HG02970 (cell line): ENCODE measurements around the gene ZSCAN21.

Experiments
- ATAC-seq: cut with Tn5 transposase; IDR thresholded peaks from one replicate; pipeline ENCODE4 v1.9.1; 2021; ENCODE audit warnings: mild to moderate bottlenecking, moderate library complexity, moderate number of reproducible peaks; ENCODE audit not compliant: unreplicated experiment, low FRiP score

ZSCAN21 gene

DNA sequence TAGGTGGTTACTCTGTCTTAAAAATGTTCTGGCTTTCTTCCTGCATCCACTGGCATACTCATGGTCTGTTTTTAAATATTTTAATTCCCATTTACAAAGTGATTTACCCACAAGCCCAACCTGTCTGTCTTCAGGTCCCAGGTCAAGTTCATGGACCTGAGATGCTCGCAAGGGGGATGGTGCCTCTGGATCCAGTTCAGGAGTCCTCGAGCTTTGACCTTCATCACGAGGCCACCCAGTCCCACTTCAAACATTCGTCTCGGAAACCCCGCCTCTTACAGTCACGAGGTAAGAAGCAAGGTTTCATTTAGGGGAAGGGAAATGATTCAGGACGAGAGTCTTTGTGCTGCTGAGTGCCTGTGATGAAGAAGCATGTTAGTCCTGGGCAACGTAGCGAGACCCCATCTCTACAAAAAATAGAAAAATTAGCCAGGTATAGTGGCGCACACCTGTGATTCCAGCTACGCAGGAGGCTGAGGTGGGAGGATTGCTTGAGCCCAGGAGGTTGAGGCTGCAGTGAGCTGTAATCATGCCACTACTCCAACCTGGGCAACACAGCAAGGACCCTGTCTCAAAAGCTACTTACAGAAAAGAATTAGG lies 25.5 kb upstream of the ZSCAN21 start:
- ATAC-seq, result no peak

DNA sequence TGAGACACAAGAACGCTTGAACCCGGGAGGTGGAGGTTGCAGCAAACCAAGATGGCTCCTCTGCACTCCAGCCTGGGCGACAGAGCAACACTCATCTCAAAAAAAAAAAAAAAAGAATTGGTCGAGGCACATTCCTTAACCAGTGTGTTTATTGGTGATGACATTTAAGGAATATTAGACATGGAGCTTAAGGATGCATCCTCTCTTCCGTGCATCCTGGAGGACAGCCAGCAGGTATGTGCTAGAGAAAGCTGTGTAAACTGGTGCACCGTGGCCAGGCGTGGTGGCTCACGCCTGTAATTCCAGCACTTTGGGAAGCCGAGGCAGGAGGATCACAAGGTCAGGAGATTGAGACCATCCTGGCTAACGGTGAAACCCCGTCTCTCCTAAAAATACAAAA lies 22.4 kb upstream of the ZSCAN21 start:
- ATAC-seq, result no peak

DNA sequence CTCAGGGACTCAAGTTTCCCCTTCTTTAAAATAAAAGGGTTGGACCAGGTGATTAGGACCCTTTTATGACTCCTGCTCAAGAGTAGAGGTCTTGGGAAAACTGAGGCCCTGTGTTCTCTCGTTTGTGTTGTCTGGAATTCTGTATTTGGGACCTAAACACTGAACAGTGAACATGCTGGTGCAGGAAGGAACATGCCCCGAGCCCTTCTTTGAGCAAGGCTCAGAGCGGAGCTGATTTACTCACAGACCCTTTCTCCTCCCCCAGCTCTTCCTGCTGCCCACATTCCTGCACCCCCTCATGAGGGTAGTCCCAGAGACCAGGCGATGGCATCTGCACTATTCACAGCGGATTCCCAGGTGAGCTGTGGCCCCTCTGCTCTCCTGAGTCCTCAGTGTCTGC lies 20.0 kb upstream of the ZSCAN21 start:
- no peak for ATAC-seq

DNA sequence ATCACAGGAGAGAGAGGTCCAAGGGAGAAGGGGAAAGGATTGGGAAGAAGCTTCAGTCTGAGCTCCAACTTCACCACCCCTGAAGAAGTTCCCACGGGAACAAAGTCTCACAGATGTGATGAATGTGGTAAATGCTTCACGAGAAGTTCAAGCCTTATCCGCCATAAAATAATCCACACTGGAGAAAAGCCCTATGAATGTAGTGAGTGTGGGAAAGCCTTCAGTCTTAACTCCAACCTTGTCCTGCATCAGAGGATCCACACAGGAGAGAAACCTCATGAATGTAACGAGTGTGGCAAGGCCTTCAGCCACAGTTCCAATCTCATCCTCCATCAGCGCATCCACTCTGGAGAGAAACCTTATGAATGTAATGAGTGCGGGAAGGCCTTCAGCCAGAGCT lies 16.0 kb upstream of the ZSCAN21 start:
- ATAC-seq, result no peak

DNA sequence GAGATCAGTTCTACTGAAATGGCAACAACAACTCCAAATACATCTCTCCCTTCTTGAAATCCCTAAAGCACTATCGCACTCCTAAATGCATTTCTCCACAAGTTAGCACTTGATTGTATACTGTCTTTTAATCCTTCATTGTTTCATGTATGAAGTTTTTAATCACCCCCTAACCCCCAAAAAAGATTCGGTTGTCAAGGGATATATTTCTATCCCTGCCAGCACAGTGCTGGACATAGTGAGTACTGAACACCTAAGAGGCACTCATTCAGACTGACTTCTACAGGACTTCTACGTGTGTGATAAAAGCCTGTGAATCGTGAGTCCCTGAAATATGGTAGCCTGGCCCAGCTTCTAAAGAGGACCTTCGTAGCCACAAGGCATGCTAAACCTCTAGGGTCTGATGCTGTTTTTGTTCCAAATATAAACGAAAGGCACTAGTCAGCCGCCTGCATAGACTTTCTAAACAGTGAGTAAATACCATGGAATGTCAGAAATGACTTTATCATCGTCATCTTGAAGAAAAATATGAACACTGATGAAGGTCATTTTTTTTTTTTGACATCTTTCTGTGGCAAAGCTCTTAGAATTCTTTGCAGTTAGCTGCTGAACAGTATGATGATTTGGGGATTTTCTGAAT lies 14.6 kb upstream of the ZSCAN21 start:
- ATAC-seq, result no peak

DNA sequence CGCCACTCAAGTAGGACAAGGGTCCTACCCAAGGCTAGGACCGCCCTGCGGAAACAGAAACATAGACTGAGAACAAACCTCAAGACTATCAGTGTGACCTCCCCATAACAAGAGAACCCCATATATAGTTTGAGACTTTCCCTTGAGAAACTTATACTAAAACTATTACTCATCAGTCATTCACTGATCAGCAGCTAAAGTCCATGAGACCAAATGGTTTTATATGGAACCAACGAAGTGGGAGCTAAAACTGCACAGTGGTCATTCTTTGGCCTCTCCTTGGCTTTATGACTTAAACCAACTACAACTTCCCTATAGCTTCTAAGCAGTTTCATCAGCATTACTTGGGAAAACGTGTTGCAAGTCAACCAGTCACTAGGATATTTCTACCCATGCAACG lies 13.7 kb upstream of the ZSCAN21 start:
- ATAC-seq, result no peak

DNA sequence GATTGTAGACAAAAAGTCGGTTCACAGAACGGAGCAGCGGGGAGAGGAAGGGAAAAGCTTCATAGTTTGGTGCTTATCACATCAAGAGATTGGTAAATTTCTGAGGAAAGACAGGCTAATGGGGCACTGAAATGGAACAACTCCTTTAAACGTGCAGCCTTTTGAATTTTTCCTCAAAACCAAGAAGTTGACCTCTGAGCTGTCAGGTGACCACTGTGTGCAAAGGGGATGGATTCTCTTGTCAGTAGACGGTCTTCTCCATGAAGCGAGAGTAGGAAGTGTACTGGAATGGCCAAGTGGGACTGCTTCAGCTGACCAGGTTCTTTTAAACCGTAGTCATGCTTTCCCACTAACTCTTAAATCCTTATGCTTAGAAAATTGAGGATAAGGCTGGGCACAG lies 11.2 kb upstream of the ZSCAN21 start:
- ATAC-seq, result no peak

DNA sequence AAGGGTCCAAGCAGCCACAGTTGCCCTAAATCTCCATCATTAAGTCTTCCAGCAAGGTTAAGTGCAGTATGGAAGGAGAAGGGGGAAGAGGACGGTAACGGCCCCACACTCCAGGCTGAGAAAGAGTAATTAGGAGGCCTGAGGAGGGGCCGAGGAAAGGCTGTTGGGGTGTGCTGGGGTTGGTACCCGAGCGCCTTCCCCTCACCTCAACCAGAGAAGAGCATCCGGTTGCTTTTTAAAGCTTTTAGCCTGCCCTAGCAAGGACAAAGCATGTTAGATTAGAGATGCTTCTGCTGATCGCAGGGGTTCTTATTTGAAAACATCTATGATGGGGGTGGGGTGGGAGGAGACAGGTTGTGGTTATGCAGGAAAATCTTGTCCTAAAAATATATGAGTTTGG lies 9.0 kb upstream of the ZSCAN21 start:
- ATAC-seq, result no peak

DNA sequence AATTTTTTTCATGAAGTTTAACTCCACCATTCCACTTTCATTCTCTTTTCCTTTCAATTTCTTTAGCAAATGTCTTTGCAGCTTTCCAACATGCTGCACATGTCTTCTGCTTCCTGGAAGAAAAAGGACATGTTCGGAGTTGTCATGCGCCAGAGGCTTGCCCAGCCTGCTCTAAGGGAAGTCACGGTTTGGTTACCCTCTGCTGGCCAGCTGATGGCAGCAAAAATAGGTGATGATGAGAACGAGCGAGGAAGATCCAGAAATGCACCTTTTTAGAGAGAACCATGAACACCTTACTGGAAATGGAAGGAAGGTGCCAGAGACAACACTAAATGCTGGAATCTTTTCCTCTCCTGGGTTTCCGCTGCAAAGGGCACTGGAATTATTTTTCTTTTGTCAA lies 4.9 kb upstream of the ZSCAN21 start:
- no peak for ATAC-seq

DNA sequence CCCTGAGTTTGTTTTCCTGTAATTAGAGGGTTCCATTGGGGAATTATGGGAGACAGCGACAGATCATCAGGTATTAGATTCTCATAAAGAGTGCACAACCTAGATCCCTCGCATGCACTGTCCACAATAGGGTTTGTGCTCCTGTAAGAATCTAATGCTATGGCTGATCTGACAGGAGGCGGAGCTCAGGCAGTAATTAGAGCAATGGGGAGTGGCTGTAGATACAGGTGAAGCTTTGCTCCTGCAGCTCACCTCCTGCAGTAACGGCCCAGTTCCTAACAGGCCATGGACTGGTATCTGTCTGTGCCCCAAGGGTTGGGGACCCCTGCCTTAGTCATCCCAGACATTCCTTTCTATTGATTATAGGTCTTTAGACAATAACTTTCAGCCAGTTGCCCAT lies 894 bp upstream of the ZSCAN21 start:
- no peak for ATAC-seq

DNA sequence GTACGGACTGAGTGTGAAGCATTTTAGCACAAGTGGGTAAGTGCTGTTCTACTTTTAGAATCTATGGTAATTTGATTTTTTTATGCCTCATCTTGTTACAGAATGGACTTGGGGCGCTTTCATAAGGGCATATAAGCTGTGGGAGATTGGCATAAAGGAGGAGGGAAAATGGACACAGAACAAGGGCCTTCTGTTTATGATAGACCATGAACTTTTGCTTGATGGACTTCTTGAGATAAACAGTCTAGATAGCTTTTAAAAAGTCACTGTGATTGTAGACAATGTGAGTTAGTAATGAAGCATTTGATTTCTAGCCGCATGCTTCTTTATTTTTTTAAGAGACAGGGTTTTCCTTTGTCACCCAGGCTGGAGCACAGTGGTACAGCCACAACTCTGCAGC lies 2.0 kb downstream of the ZSCAN21 start:
- ATAC-seq, result no peak

DNA sequence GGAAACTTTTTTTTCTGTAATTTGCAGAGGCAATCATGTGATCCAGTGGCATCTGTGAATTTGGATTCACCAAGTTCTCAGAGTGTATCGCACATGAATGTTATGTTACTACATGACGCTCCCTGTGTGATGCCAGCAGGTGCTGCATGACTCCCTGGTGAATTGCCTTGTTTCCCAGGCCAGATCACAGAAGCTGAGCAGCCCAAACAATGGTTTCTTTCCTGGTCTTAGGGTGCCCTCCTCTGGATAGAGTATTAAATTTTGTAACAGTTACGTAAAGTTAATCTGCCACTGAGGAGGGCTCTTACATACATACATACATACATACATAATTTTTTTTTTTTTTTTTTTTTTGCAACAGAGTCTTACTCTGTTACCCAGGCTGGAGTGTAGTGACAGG lies 3.6 kb downstream of the ZSCAN21 start:
- ATAC-seq, result no peak

DNA sequence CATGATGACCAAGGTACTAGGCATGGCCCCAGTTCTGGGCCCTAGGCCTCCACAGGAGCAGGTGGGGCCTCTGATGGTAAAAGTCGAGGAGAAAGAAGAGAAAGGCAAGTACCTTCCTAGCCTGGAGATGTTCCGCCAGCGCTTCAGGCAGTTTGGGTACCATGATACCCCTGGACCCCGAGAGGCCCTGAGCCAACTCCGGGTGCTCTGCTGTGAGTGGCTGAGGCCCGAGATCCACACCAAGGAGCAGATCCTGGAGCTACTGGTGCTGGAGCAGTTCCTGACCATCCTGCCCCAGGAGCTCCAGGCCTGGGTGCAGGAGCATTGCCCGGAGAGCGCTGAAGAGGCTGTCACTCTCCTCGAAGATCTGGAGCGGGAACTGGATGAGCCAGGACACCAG lies 7.4 kb downstream of the ZSCAN21 start:
- no peak for ATAC-seq

DNA sequence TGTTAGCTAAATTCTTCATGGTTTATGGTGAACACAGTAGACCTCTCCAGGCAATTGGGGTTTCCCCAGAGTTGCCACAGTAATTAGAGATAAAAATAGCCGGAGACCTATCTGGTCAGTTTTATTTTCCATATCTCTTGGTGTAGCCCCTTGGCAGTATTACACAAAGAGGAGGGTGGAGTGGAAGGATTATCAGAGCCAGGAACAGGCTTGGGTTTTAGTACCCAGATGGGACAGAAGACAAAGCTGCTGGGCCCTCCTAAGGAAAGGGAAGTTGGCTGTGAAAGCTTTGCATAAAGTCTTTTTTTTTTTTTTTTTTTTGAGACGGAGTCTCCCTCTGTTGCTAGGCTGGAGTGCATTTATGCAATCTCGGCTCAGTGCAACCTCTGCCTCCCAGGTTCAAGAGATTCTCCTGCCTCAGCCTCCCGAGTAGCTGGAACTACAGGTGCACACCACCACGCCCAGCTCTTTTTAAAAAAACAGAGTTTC lies 9.7 kb downstream of the ZSCAN21 start:
- ATAC-seq, result no peak

DNA sequence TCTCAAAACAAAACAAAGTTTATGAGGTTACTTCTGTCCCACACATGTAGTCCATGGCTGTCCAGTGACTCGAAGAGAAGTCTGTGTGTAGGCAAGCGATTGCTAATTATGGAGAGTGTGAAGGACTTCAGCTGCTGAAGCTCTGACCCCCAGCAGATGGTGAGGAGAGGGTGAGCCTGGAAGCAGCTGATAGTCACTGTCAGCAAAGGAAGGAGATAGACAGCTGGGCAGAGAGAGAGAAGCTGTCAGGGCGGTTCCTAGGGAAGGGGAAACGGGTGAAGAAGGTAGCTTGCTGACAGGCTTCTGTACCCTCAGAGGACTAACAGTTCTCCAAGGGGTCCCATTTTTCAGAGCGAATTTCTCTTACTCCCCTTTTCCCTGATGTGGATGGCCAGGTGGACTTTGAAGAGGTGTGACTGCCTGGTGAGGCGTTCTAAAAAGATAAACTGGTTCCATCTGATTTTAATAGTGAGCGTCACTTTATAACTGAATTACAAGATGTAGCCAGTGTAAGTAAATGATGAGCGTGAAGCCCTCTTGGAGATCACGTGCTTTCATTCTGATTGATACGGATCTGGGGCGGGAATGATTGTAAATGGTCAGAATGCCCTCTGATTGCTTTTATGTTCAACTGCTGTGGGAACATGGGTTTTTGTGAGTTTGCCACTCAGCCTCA lies 12.1 kb downstream of the ZSCAN21 start:
- no peak for ATAC-seq

DNA sequence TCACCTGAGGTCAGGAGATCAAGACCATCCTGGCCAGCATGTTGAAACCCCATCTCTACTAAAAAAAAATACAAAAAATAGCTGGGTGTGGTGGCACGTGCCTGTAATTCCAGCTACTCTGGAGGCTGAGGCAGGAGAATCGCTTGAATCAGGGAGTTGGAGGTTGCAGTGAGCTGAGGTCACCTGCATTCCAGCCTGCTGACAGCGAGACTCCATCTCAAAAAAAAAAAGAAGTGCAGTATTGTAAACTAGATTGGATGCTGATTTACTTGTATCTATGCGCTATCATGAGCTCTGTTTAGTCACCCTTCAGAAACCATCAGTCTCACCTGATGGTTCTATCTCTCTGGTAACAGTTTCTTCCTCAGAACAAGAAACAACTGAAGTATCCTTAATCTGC lies 13.8 kb downstream of the ZSCAN21 start:
- no peak for ATAC-seq

DNA sequence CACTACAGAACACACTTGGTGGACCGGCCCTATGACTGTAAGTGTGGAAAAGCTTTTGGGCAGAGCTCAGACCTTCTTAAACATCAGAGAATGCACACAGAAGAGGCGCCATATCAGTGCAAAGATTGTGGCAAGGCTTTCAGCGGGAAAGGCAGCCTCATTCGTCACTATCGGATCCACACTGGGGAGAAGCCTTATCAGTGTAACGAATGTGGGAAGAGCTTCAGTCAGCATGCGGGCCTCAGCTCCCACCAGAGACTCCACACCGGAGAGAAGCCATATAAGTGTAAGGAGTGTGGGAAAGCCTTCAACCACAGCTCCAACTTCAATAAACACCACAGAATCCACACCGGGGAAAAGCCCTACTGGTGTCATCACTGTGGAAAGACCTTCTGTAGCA lies 14.6 kb downstream of the ZSCAN21 start:
- ATAC-seq, result no peak

DNA sequence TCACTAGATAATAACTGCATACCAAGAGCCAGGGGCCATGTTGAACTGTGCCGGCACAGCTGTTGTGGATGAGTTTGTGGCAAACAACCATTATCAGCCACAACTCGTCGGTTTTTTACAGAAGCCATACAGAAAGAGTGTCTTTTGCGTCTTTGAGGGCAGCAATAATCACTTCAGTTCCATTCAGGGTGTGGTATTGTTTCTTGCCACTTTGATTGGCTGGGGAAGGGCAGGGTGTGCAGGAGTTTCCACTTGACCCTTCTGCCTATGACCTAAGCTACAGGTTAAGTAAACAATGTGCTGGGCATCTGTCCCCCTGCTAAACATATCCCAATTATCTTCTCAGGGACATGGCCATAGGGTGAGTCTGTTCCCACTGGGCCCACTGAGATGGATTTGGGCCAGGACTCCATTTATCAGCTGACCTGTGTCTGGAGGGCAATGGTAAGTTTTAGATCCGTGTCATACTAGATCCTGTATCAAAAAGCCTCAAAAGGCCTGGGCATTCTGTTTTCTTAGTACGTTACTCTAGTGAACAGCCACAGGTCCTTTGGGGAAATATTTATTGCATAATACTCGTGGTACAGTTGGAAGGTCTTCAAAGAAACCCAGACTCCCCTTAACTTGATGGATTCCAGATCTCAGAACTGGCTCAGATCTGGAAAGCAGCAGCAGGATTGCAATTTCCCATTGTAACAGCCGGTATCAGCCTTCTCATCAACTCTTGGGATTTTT lies 16.0 kb downstream of the ZSCAN21 start:
- ATAC-seq, result no peak

DNA sequence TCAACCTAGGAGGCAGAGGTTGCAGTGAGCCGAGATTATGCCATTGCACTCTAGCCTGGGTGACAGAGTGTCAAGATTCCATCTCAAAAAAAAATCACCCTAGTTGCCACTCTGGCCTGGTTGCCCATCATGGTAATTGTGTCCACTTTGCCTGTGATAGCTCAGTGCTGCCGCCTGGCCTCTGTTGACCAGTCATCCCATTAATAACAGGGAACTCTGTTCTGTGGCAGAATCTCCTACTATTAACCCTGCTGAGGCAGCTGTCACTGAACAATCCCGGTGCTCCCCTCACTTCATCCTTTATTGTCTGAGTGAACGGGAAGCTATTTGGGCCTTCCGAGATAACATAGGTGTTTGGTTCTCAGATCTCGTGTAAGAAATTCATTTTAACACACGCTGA lies 17.4 kb downstream of the ZSCAN21 start:
- no peak for ATAC-seq

DNA sequence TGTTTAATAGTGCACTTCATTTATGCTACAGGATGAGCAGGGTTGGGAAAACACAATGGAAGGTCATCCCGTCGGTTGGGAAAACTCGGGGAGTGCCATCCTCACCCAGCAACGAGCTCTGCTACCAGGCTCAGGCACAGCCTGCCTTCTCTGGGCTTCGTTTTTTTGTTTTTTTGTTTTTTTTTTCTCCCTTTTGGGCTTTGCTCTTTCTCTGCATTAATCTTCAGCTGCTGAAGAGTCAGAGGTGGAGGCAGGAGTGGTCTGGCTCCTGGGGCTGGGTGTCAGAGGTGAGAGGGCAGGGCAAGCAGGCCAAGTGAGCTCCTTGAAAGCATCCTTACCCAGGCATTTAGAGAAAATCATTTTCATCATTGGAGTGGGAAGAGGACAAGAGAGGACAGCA lies 20.4 kb downstream of the ZSCAN21 start:
- no peak for ATAC-seq

DNA sequence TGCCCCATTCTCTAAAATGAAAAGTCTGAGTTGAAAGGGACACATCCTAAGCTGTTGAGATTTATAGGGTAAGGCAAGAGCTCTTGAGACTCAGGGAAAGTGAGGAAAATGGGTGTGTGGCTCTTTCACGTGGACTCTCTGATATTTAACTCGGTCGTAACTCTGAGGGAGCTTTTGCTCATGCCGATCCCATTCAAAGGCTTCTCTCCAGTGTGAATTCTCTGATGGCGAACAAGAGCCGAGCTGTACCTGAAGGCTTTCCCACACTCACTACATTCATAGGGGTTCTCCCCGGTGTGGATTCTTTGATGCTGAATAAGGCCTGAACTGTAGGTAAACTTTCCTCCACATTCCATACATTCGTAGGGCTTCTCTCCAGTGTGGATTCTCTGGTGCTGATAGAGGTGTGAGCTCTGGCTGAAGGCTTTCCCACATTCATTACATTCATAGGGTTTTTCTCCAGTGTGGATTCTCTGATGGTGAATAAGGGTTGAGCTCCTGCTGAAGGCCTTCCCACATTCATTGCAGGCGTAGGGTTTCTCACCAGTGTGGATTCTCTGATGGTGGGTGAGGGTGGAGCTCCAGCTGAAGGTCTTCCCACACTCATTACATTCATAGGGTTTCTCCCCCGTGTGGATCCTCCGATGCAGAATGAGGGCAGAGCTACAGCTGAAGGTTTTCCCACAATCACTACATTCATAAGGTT lies 21.6 kb downstream of the ZSCAN21 start:
- no peak for ATAC-seq
